Activated T-helper 1 cell treated with anti-CD3 and anti-CD28 coated beads, Interleukin-12 subunit alpha, Interleukin-12 subunit beta, Interleukin-2, Interleukin-4 antibody, amounts not matched to agents 30 ng/mL and 10 ng/mL and 1 ng/mL, durations not matched to agents 14 hours and 24 hours and 36 hours (primary cell): Measurements from ENCODE around the gene MAML2. TPM values are rescaled to one million over a fixed set of nuclear protein-coding genes. Genes with fewer than 3 reads are reported as not detected.

Source experiments
- DNase-seq: peaks from one replicate; pipeline ENCODE4 v3.0.0; 2021; ENCODE audit warnings: low spot score
- H3K27ac Mint-ChIP-seq: one replicate; pipeline ENCODE4 v1.8.0; 2021; ENCODE audit warnings: mild to moderate bottlenecking, mixed read lengths
- H3K27me3 Mint-ChIP-seq: one replicate; pipeline ENCODE4 v1.8.0; 2022; ENCODE audit warnings: mild to moderate bottlenecking, moderate library complexity, mixed read lengths; ENCODE audit not compliant: insufficient read depth
- H3K36me3 Mint-ChIP-seq: one replicate; pipeline ENCODE4 v1.8.0; 2021; ENCODE audit warnings: low read depth, mixed read lengths
- H3K4me1 Mint-ChIP-seq: one replicate; pipeline ENCODE4 v1.8.0; 2021; ENCODE audit warnings: low read depth, mixed read lengths
- H3K4me3 Mint-ChIP-seq: one replicate; pipeline ENCODE4 v1.8.0; 2021; ENCODE audit warnings: mild to moderate bottlenecking, moderate library complexity, mixed read lengths
- H3K9me3 Mint-ChIP-seq: one replicate; pipeline ENCODE4 v1.8.0; 2021; ENCODE audit warnings: mixed read lengths
- intact Hi-C: fragments of 100-400 bp; cut with micrococcal nuclease; formaldehyde crosslinking; loops from one replicate; pipeline ENCODE4 v1.15.1; 2024
- total RNA-seq: library from RNA; stranded (reverse); gene quantifications from 2 replicates; pipeline ENCODE4 v1.2.3, GENCODE V29; 2022

The MAML2 gene
- total RNA-seq, 1 donor from 2014 or later = 10.0 TPM

DNA sequence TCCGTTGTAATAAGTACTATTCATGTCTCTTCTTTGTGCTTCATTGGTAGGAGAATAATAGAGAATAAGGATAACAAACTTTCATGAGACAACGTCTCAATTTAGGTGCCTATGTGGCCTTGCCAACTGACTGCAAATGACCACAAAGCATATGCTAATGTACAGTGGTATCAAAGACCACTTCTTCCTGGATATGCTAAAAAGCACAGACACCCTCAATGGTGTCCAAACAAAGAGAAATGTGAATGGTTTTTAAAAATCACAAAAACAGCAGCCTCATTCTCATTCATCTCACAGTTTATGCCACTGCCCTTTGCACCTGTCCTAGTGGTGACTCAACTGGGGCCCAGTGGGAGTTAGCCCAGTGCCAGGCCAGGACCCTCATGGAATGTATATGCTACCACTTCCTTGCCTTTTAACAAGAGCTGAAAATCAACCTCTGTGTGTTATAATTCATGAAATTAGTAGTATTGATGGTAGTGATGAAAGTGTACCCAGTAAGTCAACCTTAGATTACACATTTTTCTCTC, 353.9 kb downstream of the MAML2 start:
- H3K27me3 Mint-ChIP-seq = no peaks in the 10 kb centered on the region
- H3K36me3 Mint-ChIP-seq = peaks cover 19% of the 10 kb centered on the region
- H3K27ac Mint-ChIP-seq = no peak overlapping the region
- no peak for DNase-seq
- H3K9me3 Mint-ChIP-seq = no peaks in the 10 kb centered on the region
- intact Hi-C loops = no loop called here
- H3K4me1 Mint-ChIP-seq = peaks cover 10% of the 10 kb centered on the region
- H3K4me3 Mint-ChIP-seq = no peak overlapping the region

DNA sequence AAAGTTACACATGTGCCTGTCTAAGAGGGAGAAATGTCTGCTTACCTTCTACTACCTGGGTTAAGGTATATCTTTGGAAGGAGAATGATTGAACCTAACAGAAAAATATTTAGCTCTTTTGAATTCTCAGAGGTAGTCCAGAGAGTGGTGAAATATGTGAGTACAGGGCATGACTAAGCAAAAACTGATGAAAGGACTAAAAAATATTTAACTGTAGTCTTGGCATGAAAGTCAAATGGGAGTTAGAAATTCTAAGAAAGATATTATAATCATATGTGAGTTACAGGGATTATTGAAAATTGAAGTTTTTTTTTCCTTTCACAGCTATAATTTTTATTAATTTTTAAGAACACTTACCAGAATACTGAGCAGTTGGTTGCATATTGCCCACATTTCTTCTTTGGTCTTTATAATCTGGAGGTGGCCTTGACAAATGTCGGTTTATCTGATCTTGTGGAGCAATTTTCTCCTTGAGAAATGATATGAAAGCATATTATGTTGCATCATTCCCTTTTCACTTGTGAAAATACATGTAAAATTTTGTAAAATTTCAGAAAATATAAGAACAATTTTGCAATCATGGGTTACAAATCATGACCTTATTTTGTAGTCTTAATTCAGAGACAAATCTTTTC, 357.7 kb downstream of the MAML2 start:
- no peaks in the 10 kb centered on the region for H3K27me3 Mint-ChIP-seq
- H3K4me3 Mint-ChIP-seq = no peak overlapping the region
- intact Hi-C loops = no loop called here

DNA sequence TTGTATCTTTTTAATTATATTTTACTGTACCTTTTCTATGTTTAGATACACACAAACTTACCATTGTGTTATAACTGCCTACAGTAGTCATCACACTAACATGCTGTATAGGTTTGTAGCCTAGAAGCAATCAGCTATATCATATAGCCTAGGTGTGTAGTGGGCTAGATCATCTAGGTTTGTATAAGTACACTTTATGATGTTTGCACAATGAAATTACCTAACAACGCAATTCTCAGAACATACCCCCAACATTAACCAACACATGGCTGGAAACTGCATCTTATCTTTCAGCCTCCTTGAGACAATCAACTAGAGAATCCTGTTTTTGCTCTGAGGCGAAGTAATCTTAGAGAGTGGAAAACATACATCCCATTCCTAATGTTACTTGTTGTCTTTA, 358.9 kb downstream of the MAML2 start:
- Mint-ChIP-seq H3K27ac (no peak overlapping the region), H3K36me3 (peaks cover 16% of the 10 kb centered on the region), H3K4me1 (no peaks in the 10 kb centered on the region), H3K27me3 (no peaks in the 10 kb centered on the region), H3K9me3 (no peaks in the 10 kb centered on the region), H3K4me3 (no peak overlapping the region)
- intact Hi-C loops = no loop called here
- no peak for DNase-seq

More for the DNA sequence above, 357.7 kb downstream of the MAML2 start:
- H3K36me3 Mint-ChIP-seq = peaks cover 16% of the 10 kb centered on the region
- H3K9me3 Mint-ChIP-seq = no peaks in the 10 kb centered on the region
- H3K4me1 Mint-ChIP-seq = peaks cover under 1% of the 10 kb centered on the region
- H3K27ac Mint-ChIP-seq = no peak overlapping the region
- DNase-seq = no peak

DNA sequence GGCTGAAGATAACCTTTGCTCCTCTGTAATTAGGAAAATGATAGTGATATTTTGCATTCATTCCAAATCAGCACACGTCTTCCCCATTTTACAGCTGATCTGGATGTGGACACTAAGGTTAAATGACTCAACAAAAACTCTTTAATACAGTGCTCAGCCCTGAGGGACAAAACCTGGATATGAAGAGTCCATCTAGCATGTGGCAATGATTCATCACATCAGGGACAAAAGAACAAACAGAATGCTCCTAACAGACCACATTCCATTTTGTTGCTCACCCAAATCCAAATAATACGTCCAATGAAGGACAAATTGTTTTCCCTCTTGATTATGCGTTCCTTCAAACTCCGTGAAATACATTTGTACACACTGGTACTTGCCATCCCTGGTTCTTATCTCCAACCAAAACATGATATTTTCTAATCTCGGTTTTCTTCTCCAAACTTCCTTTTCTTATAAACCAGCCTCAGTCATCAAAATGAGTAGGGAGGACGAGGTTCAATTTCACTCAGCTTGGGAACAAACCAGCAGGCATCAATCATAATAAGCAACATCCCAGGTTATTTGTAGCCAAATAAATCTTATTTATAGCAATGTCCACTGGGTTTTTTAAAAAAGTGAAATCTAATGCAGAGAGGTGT, 365.3 kb downstream of the MAML2 start:
- H3K9me3 Mint-ChIP-seq = no peaks in the 10 kb centered on the region

DNA sequence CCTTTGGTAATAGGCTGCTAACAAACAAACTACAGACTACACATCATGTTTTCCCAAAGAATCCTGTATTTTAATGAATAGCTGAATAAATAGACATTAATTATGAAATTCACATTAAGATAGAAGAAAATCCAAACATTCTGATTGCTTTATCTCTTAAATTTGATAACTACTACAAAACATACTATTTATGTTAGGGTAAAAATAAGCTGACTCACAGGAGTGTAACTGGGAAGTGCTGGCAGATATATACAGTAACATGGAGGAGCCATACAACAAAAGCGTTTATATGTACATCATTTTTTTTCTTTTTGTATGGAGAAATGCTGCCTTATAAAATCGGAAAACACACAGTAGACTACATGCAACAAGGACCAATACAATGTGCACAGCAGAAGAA, 366.4 kb downstream of the MAML2 start:
- peaks cover 8% of the 10 kb centered on the region for H3K36me3 Mint-ChIP-seq
- H3K27me3 Mint-ChIP-seq = no peaks in the 10 kb centered on the region
- intact Hi-C loops = no loop called here
- H3K9me3 Mint-ChIP-seq = no peaks in the 10 kb centered on the region
- no peak for DNase-seq
- H3K27ac Mint-ChIP-seq = no peak overlapping the region
- no peaks in the 10 kb centered on the region for H3K4me1 Mint-ChIP-seq
- no peak overlapping the region for H3K4me3 Mint-ChIP-seq

More for the DNA sequence above, 365.3 kb downstream of the MAML2 start:
- no peak for DNase-seq
- H3K36me3 Mint-ChIP-seq = peaks cover 8% of the 10 kb centered on the region
- no peak overlapping the region for H3K27ac Mint-ChIP-seq
- no peaks in the 10 kb centered on the region for H3K4me1 Mint-ChIP-seq
- intact Hi-C loops = no loop called here
- H3K4me3 Mint-ChIP-seq = no peak overlapping the region
- H3K27me3 Mint-ChIP-seq = no peaks in the 10 kb centered on the region

DNA sequence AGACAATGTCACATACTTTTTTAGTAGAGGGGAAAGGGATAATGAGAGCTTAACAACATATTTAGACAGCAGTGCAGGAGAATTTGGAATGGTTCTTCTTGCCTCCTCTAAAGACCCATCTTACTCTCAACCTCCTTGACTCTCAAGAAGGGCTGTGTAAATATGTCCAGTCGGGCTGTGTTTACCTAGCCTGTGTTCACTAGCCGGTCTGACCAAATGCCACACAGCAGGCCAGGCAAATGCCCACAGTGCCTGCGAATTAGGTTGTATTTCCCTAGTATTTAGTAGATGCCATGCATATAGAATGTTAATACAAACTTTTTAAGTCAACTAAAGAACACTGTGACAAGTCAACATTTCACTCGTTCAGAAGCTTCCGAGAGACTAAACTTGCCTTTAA, 367.7 kb downstream of the MAML2 start:
- no peak for DNase-seq
- Mint-ChIP-seq H3K9me3 (no peaks in the 10 kb centered on the region), H3K4me1 (no peaks in the 10 kb centered on the region), H3K27ac (no peak overlapping the region), H3K36me3 (peaks cover 5% of the 10 kb centered on the region), H3K27me3 (no peaks in the 10 kb centered on the region), H3K4me3 (no peak overlapping the region)
- intact Hi-C loops = no loop called here

DNA sequence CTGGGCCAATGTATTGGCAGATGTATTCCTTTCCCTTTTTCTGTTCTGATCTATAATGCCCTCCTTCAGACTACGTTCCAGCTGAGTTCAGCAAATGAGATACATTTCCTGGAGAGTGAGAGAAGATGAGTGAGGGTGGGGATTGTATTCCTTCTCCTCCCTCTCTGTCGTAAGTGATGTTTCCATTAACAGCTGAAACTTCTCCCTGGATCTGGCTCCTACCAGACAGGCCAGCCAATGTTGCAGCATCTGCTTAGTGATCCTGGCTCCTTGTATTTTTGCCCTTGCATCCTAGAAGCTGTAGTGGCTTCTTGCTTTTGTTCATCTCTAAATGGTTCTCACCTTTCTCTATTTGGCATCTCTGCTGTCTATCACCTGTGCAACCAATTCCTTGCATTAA, 370.9 kb downstream of the MAML2 start:
- H3K36me3 Mint-ChIP-seq = no peaks in the 10 kb centered on the region
- H3K4me3 Mint-ChIP-seq = no peak overlapping the region
- intact Hi-C loops = loop anchor here (5.0 kb wide), 1 partner anchor 425 kb away; no protein-coding TSS in a partner anchor
- H3K27me3 Mint-ChIP-seq = peaks cover 1% of the 10 kb centered on the region
- no peak overlapping the region for H3K27ac Mint-ChIP-seq
- H3K9me3 Mint-ChIP-seq = no peaks in the 10 kb centered on the region
- DNase-seq = no peak
- no peaks in the 10 kb centered on the region for H3K4me1 Mint-ChIP-seq

DNA sequence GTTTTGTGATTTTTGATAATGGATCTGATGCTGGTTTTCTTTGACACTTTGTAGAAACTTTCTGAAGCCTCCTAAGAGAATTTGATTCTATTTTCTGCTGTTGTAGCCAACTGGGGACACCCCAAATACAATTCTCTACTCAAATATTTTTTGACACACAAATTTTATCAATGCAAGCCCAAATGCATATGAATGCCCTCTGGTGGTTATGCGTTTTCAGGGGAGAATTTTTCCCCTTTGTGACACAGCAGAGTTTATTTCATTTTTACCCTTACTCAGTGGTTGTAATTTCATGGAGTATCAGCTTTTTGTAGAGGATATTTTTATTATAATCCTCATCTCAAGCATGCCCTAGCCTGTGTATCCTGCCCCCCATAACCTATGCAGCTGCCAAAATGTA, 374.4 kb downstream of the MAML2 start:
- no peaks in the 10 kb centered on the region for H3K4me1 Mint-ChIP-seq
- no peaks in the 10 kb centered on the region for H3K9me3 Mint-ChIP-seq
- H3K36me3 Mint-ChIP-seq = no peaks in the 10 kb centered on the region
- H3K4me3 Mint-ChIP-seq = no peak overlapping the region
- no peak for DNase-seq
- peaks cover 3% of the 10 kb centered on the region for H3K27me3 Mint-ChIP-seq
- intact Hi-C loops = loop anchor here (5.0 kb wide), 1 partner anchor 131 kb away; no protein-coding TSS in a partner anchor
- no peak overlapping the region for H3K27ac Mint-ChIP-seq

DNA sequence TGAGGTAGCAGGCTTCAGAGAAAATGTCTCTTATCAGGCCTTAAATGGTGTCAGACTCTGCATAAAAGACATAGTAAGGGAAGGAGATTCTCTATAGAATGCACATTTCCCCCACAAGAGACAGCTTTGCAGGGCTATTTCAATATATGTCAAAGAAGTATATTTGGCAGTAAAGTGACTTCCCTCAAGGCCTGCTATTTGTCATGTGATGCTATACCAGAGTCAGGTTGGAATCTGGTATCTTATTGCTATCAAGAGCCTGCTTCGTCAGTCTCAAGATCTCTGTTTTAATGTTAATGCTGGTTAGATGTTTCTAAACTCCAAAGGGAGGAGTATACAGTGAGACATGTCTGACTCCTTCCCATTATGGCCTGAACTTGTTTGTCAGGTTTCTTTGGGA, 378.7 kb downstream of the MAML2 start:
- Mint-ChIP-seq H3K27me3 (peaks cover 8% of the 10 kb centered on the region), H3K9me3 (no peaks in the 10 kb centered on the region), H3K27ac (no peak overlapping the region), H3K4me1 (no peaks in the 10 kb centered on the region), H3K36me3 (no peaks in the 10 kb centered on the region), H3K4me3 (no peak overlapping the region)
- intact Hi-C loops = no loop called here
- no peak for DNase-seq

DNA sequence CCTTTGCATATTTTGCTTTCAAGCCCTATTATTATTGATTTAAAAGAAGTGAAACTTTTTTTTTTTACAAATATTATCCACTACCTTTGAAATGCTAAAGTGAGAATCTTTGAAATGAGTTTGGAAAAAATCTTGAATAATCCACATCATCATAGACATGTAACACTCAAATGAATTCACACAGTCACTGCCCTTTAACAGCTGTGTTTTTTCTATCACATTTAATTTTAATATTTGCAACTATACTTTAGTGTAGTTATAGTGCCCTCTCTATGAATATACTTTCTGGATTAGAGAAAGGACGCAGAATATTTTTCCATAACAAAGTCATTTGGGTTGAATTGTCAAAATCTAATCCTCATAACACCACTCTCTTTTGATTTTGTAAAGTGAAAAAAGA, 381.2 kb downstream of the MAML2 start:
- H3K9me3 Mint-ChIP-seq = no peaks in the 10 kb centered on the region
- peaks cover 8% of the 10 kb centered on the region for H3K27me3 Mint-ChIP-seq
- H3K27ac Mint-ChIP-seq = no peak overlapping the region
- no peak overlapping the region for H3K4me3 Mint-ChIP-seq
- no peak for DNase-seq
- H3K4me1 Mint-ChIP-seq = no peaks in the 10 kb centered on the region
- H3K36me3 Mint-ChIP-seq = no peaks in the 10 kb centered on the region
- intact Hi-C loops = no loop called here

DNA sequence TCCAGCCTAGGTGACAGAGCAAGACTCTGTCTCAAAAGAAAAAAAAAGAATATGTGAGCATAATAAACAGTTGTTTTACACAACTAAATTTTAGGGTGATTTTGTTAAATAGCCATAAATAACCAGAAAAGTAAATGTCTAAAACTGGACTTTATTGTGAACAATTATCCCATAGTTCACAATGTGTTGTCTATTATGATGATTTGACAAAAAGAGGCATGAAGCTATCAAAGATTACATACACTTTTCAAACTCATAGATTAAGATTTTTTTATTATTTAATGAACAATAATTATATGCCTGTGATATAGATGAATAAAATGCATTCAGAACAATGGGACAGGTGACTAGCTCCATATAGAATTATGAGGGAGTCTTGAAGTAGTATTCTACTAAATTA, 392.1 kb downstream of the MAML2 start:
- intact Hi-C loops = no loop called here
- Mint-ChIP-seq H3K4me3 (no peak overlapping the region), H3K27ac (no peak overlapping the region), H3K36me3 (no peaks in the 10 kb centered on the region), H3K4me1 (no peaks in the 10 kb centered on the region), H3K9me3 (peaks cover 20% of the 10 kb centered on the region), H3K27me3 (no peaks in the 10 kb centered on the region)
- DNase-seq = no peak

DNA sequence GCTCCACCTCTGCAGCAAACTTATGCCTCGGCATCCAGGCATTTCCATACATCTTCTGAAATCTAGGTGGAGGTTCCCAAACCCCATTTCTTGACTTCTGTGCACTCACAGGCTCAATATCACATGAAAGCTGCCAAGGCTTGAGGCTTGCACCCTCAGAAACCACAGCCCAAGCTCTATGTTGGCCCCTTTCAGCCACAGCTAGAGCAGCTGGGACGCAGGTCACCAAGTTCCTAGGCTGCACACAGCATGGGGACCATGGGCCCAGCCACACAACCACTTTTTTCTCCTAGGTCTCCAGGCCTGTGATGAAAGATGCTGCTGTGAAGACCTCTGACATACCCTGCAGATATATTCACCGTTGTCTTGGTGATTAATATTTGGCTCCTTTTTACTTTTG, 394.4 kb downstream of the MAML2 start:
- Mint-ChIP-seq H3K9me3 (peaks cover 33% of the 10 kb centered on the region), H3K27me3 (no peaks in the 10 kb centered on the region), H3K36me3 (no peaks in the 10 kb centered on the region), H3K4me3 (no peak overlapping the region), H3K4me1 (no peaks in the 10 kb centered on the region), H3K27ac (no peak overlapping the region)
- DNase-seq = no peak
- intact Hi-C loops = no loop called here

DNA sequence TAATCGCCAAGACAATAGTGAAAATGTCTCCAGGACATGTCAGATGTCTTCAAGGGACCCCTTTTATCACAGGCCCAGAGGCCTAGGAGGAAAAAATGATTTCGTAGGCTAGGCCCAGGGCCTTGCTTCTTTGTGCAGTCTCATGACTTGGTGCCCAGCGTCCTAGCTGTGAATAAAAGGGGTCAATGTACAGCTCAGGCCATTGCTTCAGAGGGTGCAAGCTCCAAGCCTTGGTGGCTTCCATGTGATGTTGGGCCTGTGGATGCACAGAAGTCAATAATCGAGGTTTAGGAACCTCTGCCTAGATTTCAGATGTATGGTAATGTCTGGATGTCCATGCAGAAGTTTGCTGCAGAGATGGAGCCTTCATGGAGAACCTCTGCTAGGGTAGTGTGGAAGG, 398.4 kb downstream of the MAML2 start:
- H3K36me3 Mint-ChIP-seq = no peaks in the 10 kb centered on the region
- intact Hi-C loops = no loop called here
- H3K4me1 Mint-ChIP-seq = no peaks in the 10 kb centered on the region
- no peak for DNase-seq
- H3K9me3 Mint-ChIP-seq = peaks cover 32% of the 10 kb centered on the region
- no peaks in the 10 kb centered on the region for H3K27me3 Mint-ChIP-seq
- no peak overlapping the region for H3K27ac Mint-ChIP-seq
- H3K4me3 Mint-ChIP-seq = no peak overlapping the region
